Testis (tissue), 3 donors: ENCODE measurements around the gene CEP76. TPM values are rescaled to one million over a fixed set of nuclear protein-coding genes. Genes with fewer than 3 reads are reported as not detected.

Source experiments
- DNase-seq: peaks from one replicate; pipeline ENCODE4 v3.0.0-alpha.2; 2019
- H3K27ac ChIP-seq, 2 donors: fragments of 200-600 bp; sonication (generic); one replicate each; pipeline ENCODE4 v1.5.1; 2019
- H3K27me3 ChIP-seq: fragments of 200-600 bp; sonication (generic); one replicate; pipeline ENCODE4 v1.5.1; 2019
- H3K36me3 ChIP-seq: fragments of 200-600 bp; sonication (generic); one replicate; pipeline ENCODE4 v1.5.1; 2017; ENCODE audit warnings: low read depth; ENCODE audit errors: missing control alignments
- H3K4me1 ChIP-seq: fragments of 200-600 bp; sonication (generic); one replicate; pipeline ENCODE4 v1.5.1; 2019
- H3K4me3 ChIP-seq, 2 donors: fragments of 200-600 bp; sonication (generic); one replicate each; pipeline ENCODE4 v1.5.1; 2017 to 2019
- H3K9me3 ChIP-seq: fragments of 200-600 bp; sonication (generic); one replicate; pipeline ENCODE4 v1.5.1; 2017
- POLR2A ChIP-seq: fragments of 450-650 bp; IDR thresholded peaks from one replicate; pipeline ENCODE4 v1.6.1; 2017; ENCODE audit warnings: antibody characterized with exemption, mild to moderate bottlenecking, moderate library complexity
- WGBS, 2 donors: methylation state at CpG; one replicate each; pipeline ENCODE4 v1.1.5; 2018; 5-methylcytosine and 5-hydroxymethylcytosine counted together
- intact Hi-C: fragments of 100-400 bp; cut with DNase I; formaldehyde crosslinking; loops from one replicate; pipeline ENCODE4 v1.15.1; 2023; ENCODE audit warnings: low total_unique reads
- polyA plus RNA-seq: library from polyadenylated mRNA; stranded (reverse); fragments of 350-450 nt; fragmentation: Illumina TruSeq; extraction: RNeasy Lipid Tissue Mini Kit (QIAGEN cat#74804); gene quantifications from one replicate; pipeline ENCODE4 v1.2.3, GENCODE V29; 2014; ENCODE audit warnings: low read depth, low replicate concordance; ENCODE audit not compliant: insufficient read depth
- total RNA-seq, 2 donors: library from RNA; depleted of rRNA; stranded (reverse); fragments of >200 nt; gene quantifications; one replicate each; pipeline ENCODE4 v1.2.3, GENCODE V29; 2016
- TF ChIP-seq, protein P1 (sequence below), 3 experiments: fragments of 450-650 bp in 2 of 3; fragments of 200-600 bp in 1 of 3; sonication (generic) in 1 of 3; IDR thresholded peaks; one replicate each; pipeline ENCODE4 v1.5.1; 2016 to 2019; ENCODE audit warnings: antibody characterized with exemption in 3 of 3, mild to moderate bottlenecking in 2 of 3, moderate library complexity in 1 of 3

Gene CEP76
- total and polyA plus RNA-seq, 3 donors from 2014 or later, result 26.7 to 48.6 (median 44.5) TPM

DNA sequence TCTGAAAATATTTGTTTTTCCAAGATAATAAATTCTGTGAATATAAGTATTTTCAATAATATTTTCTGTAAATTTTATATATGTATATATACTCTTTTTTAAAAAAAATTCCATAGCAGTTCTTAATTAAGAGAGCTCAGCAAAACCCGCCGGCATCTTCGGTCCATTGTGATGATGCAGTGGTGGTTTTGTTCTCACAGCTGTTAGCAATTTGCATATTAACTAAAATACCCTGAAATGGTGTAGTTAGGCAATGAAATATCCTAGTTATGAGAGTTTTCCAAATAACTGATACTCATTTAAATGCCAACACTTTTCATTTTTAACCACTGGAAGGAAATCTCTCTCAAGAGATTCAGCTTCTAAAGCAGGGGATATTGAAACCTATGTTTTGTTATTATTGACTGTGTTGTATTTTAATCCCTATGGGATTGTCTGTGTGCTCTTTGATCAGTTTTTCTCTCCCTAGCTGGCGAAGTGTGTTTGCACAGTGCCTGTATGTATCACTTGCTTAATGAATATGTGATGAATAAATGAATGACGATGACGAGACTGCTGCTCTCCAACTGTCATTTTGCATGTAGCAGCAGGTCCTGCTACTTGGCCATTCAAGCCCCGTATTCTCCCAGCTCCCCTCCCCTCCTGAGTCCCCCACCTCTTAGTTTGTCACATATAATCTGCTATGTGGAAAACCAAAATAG is 42.7 kb upstream of the CEP76 start:
- no peak overlapping the region for H3K4me3 ChIP-seq
- no peaks in the 10 kb centered on the region for H3K36me3 ChIP-seq
- 87 to 94% methylated on average over 7 of the region's 7 CpGs for WGBS, 2 donors
- intact Hi-C loops, result no loop called here
- TF ChIP-seq POLR2A, result no peak
- TF ChIP-seq, protein P1, sequence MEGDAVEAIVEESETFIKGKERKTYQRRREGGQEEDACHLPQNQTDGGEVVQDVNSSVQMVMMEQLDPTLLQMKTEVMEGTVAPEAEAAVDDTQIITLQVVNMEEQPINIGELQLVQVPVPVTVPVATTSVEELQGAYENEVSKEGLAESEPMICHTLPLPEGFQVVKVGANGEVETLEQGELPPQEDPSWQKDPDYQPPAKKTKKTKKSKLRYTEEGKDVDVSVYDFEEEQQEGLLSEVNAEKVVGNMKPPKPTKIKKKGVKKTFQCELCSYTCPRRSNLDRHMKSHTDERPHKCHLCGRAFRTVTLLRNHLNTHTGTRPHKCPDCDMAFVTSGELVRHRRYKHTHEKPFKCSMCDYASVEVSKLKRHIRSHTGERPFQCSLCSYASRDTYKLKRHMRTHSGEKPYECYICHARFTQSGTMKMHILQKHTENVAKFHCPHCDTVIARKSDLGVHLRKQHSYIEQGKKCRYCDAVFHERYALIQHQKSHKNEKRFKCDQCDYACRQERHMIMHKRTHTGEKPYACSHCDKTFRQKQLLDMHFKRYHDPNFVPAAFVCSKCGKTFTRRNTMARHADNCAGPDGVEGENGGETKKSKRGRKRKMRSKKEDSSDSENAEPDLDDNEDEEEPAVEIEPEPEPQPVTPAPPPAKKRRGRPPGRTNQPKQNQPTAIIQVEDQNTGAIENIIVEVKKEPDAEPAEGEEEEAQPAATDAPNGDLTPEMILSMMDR (IDR thresholded peaks at IDR 0.05), result no peak
- no peaks in the 10 kb centered on the region for H3K27me3 ChIP-seq
- H3K4me1 ChIP-seq, result no peaks in the 10 kb centered on the region
- no peak overlapping the region for H3K27ac ChIP-seq
- no peak for DNase-seq
- no peaks in the 10 kb centered on the region for H3K9me3 ChIP-seq

DNA sequence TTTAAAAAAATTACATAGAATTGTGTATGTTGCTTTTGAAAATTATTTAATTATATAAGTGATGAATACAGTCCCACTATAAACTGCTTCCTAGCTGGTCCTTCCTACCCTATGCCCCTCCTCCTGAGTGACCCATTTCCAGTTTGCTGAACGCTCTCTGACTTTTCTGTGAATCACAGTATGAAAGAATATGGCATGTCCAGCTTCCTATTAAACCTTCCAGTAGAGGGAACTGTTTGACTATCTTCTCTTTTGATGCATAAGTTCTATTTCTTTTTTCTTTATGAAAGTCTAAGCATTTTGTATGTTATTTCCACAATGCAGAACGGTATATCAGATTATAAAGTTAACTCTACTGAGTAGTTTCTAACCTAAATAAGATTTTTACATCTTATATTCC is 41.6 kb upstream of the CEP76 start:
- WGBS, 2 donors, result 0 to 17% methylated on average over 2 of the region's 2 CpGs
- Histone ChIP-seq H3K4me1 (no peaks in the 10 kb centered on the region), H3K27ac (no peak overlapping the region), H3K4me3 (no peak overlapping the region), H3K9me3 (no peaks in the 10 kb centered on the region), H3K36me3 (no peaks in the 10 kb centered on the region), H3K27me3 (no peaks in the 10 kb centered on the region)
- intact Hi-C loops, result no loop called here
- no peak for DNase-seq
- TF ChIP-seq, protein P1 (IDR thresholded peaks at IDR 0.05), result peak in 2 of 3 experiments; percentile 10 to 49
- no peak for TF ChIP-seq POLR2A

- H3K27ac ChIP-seq, result no peak overlapping the region
- WGBS, 2 donors, result 83 to 88% methylated on average over 5 of the region's 5 CpGs
- no peaks in the 10 kb centered on the region for H3K4me1 ChIP-seq
- no peak for DNase-seq
- intact Hi-C loops, result no loop called here
- TF ChIP-seq, protein P1 (IDR thresholded peaks at IDR 0.05), result no peak
- TF ChIP-seq POLR2A, result no peak
- H3K36me3 ChIP-seq, result no peaks in the 10 kb centered on the region
- no peaks in the 10 kb centered on the region for H3K27me3 ChIP-seq
- H3K4me3 ChIP-seq, result no peak overlapping the region
- H3K9me3 ChIP-seq, result no peaks in the 10 kb centered on the region
These were observed 39.9 kb upstream of the CEP76 start for GRCh38 chr18:12742453-12742852.

- no peak overlapping the region for H3K4me3 ChIP-seq
- H3K27me3 ChIP-seq, result no peaks in the 10 kb centered on the region
- no peak for DNase-seq
- no peaks in the 10 kb centered on the region for H3K4me1 ChIP-seq
- no peaks in the 10 kb centered on the region for H3K36me3 ChIP-seq
- WGBS, 2 donors, result 88 to 92% methylated on average over 6 of the region's 6 CpGs
- H3K9me3 ChIP-seq, result no peaks in the 10 kb centered on the region
- TF ChIP-seq, protein P1 (IDR thresholded peaks at IDR 0.05), result no peak
- TF ChIP-seq POLR2A, result no peak
- H3K27ac ChIP-seq, result no peak overlapping the region
- intact Hi-C loops, result no loop called here
These were observed 38.8 kb upstream of the CEP76 start for GRCh38 chr18:12741351-12741750.
